Fibroblast of mammary gland (primary cell): Measurements from ENCODE around the gene HGFAC.

ENCODE experiments used
- DNase-seq: peaks from one replicate; pipeline ENCODE4 v3.0.0-alpha.2; 2010; ENCODE audit warnings: low read depth
- H3K4me3 ChIP-seq: 2 replicates; pipeline ENCODE4 v1.5.1; 2011; ENCODE audit warnings: low read depth, mild to moderate bottlenecking, low read length, moderate library complexity; ENCODE audit not compliant: control insufficient read depth
- TF ChIP-seq, protein P1 (sequence below): conservative IDR thresholded peaks from 2 replicates; pipeline ENCODE4 v1.5.1; 2011; ENCODE audit warnings: low read depth, low read length, inconsistent platforms; ENCODE audit not compliant: control insufficient read depth, insufficient read depth

HGFAC gene

DNA sequence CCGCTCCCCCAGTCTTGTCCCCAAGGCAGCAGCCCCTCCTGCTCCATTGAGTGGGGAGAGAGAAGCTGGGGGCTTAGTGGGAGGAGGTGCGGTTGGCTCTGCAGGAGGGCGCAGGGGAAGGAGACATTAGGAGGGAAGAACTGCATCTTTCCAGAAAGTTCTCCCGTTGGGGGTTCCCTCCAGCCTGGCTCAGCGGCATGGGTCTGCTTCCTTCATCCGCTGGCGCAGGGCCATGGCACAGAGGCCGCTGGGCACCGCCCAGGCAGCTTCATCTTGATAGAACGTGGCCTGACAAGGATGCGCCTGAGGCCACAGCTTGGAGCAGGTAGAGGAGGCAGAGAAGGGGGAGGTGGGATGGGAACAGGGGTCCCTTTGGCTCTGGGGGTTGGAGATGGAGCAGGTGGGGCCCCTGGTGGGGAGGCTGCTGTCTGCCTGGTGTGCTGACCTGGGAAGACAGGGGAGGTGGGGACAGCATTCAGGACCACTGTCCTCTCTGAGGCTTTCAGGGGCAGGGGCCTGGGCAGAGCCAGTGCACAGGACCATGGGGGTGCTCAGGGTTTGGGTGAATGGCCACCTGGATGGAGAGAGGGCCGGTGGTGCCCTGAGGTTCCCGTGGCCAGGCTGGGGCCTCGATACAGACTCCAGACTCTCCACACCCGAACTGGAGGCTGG lies 33.4 kb downstream of the HGFAC start:
- no peak overlapping the region for H3K4me3 ChIP-seq
- no peak for DNase-seq
- TF ChIP-seq, protein P1, sequence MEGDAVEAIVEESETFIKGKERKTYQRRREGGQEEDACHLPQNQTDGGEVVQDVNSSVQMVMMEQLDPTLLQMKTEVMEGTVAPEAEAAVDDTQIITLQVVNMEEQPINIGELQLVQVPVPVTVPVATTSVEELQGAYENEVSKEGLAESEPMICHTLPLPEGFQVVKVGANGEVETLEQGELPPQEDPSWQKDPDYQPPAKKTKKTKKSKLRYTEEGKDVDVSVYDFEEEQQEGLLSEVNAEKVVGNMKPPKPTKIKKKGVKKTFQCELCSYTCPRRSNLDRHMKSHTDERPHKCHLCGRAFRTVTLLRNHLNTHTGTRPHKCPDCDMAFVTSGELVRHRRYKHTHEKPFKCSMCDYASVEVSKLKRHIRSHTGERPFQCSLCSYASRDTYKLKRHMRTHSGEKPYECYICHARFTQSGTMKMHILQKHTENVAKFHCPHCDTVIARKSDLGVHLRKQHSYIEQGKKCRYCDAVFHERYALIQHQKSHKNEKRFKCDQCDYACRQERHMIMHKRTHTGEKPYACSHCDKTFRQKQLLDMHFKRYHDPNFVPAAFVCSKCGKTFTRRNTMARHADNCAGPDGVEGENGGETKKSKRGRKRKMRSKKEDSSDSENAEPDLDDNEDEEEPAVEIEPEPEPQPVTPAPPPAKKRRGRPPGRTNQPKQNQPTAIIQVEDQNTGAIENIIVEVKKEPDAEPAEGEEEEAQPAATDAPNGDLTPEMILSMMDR: no peak

DNA sequence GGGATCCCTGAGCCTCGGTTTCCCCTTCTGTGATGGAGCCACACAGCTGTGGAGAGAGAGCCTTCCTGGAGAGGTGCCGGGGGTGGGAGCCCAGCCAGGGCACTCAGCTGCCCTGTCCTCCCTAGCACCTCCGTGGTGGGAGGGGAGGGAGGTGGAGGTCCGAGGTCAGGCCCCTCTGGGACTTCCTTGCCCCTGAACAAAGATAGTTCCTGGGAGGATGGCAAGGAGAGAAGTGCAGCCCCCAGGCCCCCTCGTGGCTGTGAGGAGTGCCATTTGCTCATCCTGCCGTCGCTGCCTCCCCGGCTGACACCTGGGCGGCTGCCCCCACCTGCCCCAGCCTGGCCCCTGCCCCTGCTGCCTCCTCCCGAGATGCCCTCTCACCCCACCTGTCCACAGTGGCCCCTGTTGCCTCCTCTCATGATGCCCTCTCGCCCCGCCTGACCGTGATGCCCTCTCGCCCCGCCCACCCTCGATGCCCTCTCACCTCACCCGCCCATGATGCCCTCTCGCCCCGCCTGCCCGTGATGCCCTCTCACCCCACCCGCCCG lies 34.0 kb downstream of the HGFAC start:
- H3K4me3 ChIP-seq: no peak overlapping the region
- DNase-seq: no peak
- TF ChIP-seq, protein P1: no peak

DNA sequence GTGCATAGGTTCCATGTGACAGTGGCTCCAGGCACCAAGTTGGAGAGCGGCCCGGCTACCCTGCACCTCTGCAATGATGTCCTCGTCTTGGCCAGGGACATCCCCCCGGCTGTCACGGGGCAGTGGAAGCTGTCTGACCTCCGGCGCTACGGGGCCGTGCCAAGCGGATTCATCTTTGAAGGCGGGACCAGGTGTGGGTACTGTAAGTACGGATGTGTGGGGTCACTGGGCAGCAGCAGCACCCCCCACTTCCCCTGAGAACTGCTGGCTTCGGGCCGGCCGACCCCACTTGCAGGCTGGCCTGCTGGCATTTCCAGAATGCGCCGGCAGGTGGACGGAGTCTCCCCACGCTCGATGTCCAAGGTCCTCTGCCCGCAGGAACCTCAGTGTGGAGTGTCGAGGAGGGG lies 34.6 kb downstream of the HGFAC start:
- H3K4me3 ChIP-seq: no peak overlapping the region
- DNase-seq: no peak
- TF ChIP-seq, protein P1: no peak

DNA sequence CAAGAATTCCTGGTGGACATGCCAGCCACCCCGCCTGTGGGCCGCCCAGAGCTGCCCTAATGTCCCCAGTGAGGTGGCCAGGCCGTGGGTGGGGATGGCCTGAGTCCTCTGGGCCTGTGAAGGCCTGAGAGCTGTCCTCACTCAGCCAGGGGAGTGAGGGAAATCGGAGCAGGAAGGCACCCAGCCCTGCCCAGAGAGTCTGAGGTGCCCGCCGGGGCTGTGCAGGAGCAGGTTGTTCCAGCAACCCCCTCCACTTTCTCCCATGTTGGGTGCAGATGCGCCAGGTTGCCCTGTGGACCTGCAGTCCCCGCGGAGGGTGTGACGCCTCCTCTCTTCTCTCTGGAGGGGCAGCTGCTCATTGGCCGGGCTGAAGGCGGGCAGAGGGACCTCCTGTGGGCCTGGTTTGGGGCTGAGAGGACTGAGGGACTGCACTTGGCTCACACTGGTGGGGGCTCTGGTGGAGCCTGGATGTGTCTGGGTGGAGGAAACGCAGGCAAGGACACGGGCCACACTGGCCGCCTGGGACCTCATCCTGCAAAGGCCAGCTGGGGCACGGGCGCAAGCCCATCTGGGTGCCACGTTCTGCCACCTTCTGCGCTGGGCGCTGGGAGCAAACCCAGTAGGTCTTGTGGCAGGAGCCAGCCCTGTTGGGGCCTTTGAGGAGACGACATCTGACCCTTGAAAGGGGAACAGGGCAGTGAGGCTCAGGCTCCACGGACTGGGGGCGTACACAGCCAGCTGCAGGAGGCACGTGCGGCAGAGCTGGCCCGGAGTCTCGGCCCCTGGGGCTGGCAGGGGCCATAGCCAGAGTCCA lies 35.4 kb downstream of the HGFAC start:
- TF ChIP-seq, protein P1: no peak
- H3K4me3 ChIP-seq: no peak overlapping the region
- DNase-seq: no peak

DNA sequence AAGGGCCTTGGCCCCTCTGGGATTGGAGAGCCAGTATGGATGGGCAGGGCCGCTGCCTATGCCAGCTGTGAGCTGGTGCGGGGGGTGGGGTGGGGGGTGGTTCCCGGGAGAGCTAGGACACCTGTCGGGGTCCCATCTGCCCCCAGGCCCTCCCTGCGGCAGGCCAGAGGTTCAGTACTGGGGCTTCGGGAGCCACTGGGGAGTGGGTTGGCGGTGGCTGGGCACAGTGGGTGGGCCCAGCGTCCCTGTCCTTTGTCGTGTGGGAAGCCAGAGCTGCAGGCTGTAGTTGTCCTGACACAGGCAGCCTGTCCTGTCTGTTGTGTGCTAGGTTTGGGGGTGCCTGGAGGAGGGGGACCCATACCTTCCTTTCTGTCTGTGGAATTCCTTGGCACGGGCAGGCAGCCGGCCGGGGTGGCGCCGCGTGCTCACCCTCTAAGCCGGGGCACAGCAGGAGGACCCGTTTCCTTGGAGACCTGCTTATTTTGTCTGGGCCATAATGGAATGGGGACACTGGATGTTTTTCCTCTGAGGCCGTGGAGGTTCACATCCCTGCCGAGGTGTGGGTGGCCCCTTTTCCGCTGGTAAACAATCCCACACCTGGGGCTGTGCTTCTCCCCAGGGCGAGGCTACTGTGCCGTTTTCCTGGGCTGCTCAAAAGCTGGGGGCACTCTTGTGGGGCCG lies 36.1 kb downstream of the HGFAC start:
- no peak overlapping the region for H3K4me3 ChIP-seq
- no peak for DNase-seq
- TF ChIP-seq, protein P1: no peak

DNA sequence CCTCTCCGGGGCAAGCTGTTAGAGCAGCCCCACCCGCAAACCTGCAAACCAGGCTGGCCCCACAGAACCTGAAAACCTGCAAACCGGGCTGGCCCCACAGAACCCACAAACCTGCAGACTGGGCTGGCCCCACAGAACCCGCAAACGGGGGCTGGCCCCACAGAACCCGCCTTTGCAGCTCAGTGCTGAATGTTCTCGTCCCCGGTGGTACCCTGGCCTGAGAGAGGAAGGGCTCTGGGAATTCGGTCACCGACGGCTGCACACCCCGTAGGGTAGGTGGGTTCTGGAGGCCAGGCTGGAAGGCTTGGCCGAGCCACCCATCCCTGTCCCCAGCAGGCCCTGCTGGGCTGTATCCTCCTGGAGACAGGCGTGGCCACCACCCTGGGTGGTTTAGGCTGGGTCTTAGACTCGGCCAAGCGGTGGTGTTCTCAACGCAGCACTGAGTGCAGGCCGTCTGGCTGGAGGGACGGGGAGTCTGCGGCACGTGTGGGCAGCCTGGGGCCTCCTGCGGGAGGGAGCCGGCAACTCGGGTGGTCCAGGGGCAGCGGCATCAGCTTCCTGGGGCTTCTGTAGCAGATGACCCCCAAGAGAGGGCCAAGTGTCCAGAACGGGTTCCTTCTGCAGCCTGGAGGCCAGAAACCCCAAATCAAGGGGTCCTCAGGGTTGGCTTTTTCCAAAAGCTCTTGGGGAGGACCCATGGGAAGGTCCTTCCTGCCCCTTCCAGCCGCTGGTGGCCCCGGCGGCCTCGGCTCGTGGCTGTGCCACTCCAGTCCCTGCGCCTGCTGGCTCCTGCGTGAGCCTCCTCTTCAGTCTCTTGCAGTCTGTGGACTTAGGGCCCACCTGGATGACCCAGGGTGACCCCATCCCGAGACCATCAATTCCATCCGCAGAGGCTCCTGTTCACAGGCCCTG lies 36.9 kb downstream of the HGFAC start:
- no peak overlapping the region for H3K4me3 ChIP-seq
- DNase-seq: no peak
- TF ChIP-seq, protein P1: no peak
